K562 (cell line): Measurements from ENCODE around the gene KCP. TPM values are rescaled to one million over a fixed set of nuclear protein-coding genes. Genes with fewer than 3 reads are reported as not detected.

Source experiments
- CTBP1 ChIP-seq: fragments of 450-650 bp; IDR thresholded peaks from 2 replicates; pipeline ENCODE4 v1.6.1; 2016; ENCODE audit warnings: borderline replicate concordance
- DEAF1 ChIP-seq: fragments of 450-650 bp; formaldehyde crosslinking; IDR thresholded peaks from 2 replicates; pipeline ENCODE4 v1.4.0; 2020; ENCODE audit warnings: mild to moderate bottlenecking, moderate library complexity
- HDAC8 ChIP-seq: fragments of 450-650 bp; IDR thresholded peaks from 2 replicates; pipeline ENCODE4 v1.6.1; 2016; ENCODE audit warnings: mild to moderate bottlenecking, missing genetic modification characterization, moderate library complexity, missing compliant biosample characterization
- KDM4B ChIP-seq, 2 experiments: fragments of 450-650 bp in 1 of 2; sonication (generic) in 1 of 2; IDR thresholded peaks; 2 replicates each; pipeline ENCODE4 v1.6.1; 2016 to 2017; ENCODE audit warnings: borderline replicate concordance in 2 of 2, antibody characterized with exemption in 1 of 2, low read depth in 1 of 2, mild to moderate bottlenecking in 1 of 2
- MYNN ChIP-seq, 2 experiments: sonication (generic); formaldehyde crosslinking in 1 of 2; IDR thresholded peaks; 2 replicates each; pipeline versions ENCODE4 v1.5.0 to v1.6.1; 2016 to 2020; ENCODE audit warnings: antibody characterized with exemption in 1 of 2, missing genetic modification reagents in 1 of 2
- NONO ChIP-seq, 2 experiments: fragments of 200-400 bp in 1 of 2; fragments of 450-650 bp in 1 of 2; formaldehyde crosslinking in 1 of 2; IDR thresholded peaks; 2 replicates each; pipeline ENCODE4 v1.6.1; 2017; ENCODE audit warnings: low read depth in 2 of 2, mild to moderate bottlenecking in 2 of 2, moderate library complexity in 2 of 2, low read length in 1 of 2
- TAL1 ChIP-seq: fragments of 450-650 bp; IDR thresholded peaks from 2 replicates; pipeline ENCODE4 v1.6.1; 2016; ENCODE audit warnings: mild to moderate bottlenecking
- TBP ChIP-seq: optimal IDR thresholded peaks from 2 replicates; pipeline ENCODE3; 2011; ENCODE audit warnings: low read depth, low read length, improper control_type of control experiment
- USF2 ChIP-seq: sonication (generic); formaldehyde crosslinking; IDR thresholded peaks from 2 replicates; pipeline ENCODE4 v1.5.0; 2020; ENCODE audit warnings: missing genetic modification reagents
- YY1 ChIP-seq, 3 experiments: IDR thresholded peaks; 2 replicates each; pipeline ENCODE4 v1.6.1; 2011; ENCODE audit warnings: low read length in 2 of 3, mild to moderate bottlenecking in 2 of 3, moderate library complexity in 2 of 3, borderline replicate concordance in 1 of 3, control low read depth in 1 of 3, low read depth in 1 of 3; ENCODE audit not compliant: insufficient read depth in 3 of 3, insufficient replicate concordance in 2 of 3, control insufficient read depth in 1 of 3, insufficient read length in 1 of 3; ENCODE audit errors: extremely low read depth in 1 of 3
- ZBTB33 ChIP-seq: sonication (generic); formaldehyde crosslinking; IDR thresholded peaks from 2 replicates; pipeline ENCODE4 v1.8.1; 2023; ENCODE audit warnings: mild to moderate bottlenecking, missing genetic modification reagents
- ZBTB49 ChIP-seq: sonication (generic); formaldehyde crosslinking; IDR thresholded peaks from 2 replicates; pipeline ENCODE4 v1.8.0; 2022; ENCODE audit warnings: missing genetic modification reagents, mild to moderate bottlenecking, borderline replicate concordance
- ZNF384 ChIP-seq: IDR thresholded peaks from 2 replicates; pipeline ENCODE4 v1.6.1; 2012; ENCODE audit warnings: low read depth, low read length, improper control_type of control experiment
- ZNF57 ChIP-seq: fragments of 450-650 bp; formaldehyde crosslinking; IDR thresholded peaks from 2 replicates; pipeline ENCODE4 v1.4.0; 2020; ENCODE audit warnings: mild to moderate bottlenecking, moderate library complexity
- ZNF785 ChIP-seq: fragments of 250-450 bp; sonication (Bioruptor Pico); IDR thresholded peaks from 2 replicates; pipeline ENCODE4 v1.4.0; 2020; ENCODE audit warnings: mild to moderate bottlenecking
- polyA plus RNA-seq, 8 experiments: library from polyadenylated mRNA; depleted of rRNA in 4 of 8; stranded (reverse) in 5 of 8; unstranded in 3 of 8; fragments of >200 nt; fragmentation: Nextera tagmentation in 2 of 8; fragmentation: Illumina TruSeq in 1 of 8; extraction: Ambion mirVana in 2 of 8; extraction: Trizol in 1 of 8; gene quantifications; 2 replicates each; pipeline versions ENCODE4 v1.2.1 to v1.2.3, GENCODE V29; 2011 to 2014; ENCODE audit warnings: inconsistent platforms in 1 of 8, missing spikeins in 1 of 8
- total RNA-seq, 7 experiments: library from RNA; depleted of rRNA in 6 of 7; stranded (reverse); fragments of >200 nt in 6 of 7; fragmentation: Illumina TruSeq in 2 of 7; extraction: Trizol in 2 of 7; gene quantifications; 2 replicates each; pipeline versions ENCODE4 v1.2.1 to v1.2.3, GENCODE V29; 2011 to 2021; ENCODE audit warnings: low replicate concordance in 1 of 7
- TF ChIP-seq, protein P1 (sequence below): sonication (generic); formaldehyde crosslinking; IDR thresholded peaks from 2 replicates; pipeline ENCODE4 v1.8.0; 2022; ENCODE audit warnings: missing genetic modification reagents, mild to moderate bottlenecking, moderate library complexity, borderline replicate concordance

KCP gene
- total and polyA plus RNA-seq, 9 of the 15 experiments (the other 6 are each of a cell fraction or from before 2014, with no cell fraction given): 0.06 to 0.17 (median 0.12) TPM; not detected in 3

DNA sequence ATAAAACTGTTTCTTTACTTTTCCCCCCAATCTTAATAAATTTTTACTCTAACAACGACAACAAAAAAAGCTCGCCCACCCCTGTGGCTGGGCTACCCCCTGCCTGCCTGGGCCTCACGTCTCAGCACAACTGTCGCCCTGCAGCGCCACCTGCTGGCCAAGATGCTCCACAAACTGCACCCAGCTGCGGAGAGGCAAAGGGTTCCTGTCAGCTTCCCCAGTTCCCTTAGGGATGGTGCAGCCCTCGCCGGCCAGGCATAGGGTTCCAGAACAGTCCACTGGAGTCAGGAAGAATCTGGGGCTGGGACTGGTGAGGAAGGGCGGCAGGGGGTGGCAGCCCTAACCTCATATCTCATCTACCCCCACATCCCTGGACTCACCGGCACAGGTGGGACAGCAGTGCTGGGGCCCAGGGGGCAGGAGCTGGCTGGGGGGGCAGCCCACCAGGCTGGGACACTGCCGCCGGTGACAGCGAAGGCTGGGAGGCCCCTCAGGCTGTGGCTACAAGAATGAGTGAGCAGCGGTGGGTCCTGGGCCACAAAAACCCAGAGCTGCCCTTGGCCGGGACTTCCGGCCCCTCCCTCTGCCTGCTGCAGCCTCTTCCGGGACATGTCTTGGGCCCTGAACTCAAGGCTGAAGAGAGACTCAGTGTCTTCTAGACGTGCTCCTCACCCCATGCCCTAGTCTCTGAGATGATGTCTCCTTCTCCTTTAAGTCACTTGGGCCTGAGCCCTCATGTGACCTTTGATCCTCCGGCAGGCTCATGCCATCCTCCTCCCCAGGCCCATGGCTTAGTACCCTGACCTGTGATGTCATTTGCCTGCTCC, 26.7 kb downstream of the KCP start (continued):
- TF ChIP-seq, protein P1, sequence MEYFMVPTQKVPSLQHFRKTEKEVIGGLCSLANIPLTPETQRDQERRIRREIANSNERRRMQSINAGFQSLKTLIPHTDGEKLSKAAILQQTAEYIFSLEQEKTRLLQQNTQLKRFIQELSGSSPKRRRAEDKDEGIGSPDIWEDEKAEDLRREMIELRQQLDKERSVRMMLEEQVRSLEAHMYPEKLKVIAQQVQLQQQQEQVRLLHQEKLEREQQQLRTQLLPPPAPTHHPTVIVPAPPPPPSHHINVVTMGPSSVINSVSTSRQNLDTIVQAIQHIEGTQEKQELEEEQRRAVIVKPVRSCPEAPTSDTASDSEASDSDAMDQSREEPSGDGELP: peak; percentile 89
- TF ChIP-seq YY1 (IDR thresholded peaks at IDR 0.05; ENCODE audit: borderline replicate concordance in 1 of 3, control insufficient read depth in 1 of 3, extremely low read depth in 1 of 3, insufficient read depth in 3 of 3, insufficient read length in 1 of 3, insufficient replicate concordance in 2 of 3, low read depth in 1 of 3, low read length in 2 of 3) (peak in 2 of 3 experiments; percentile 50 to 74), ZNF384 (0 out of 2 replicates have a peak, but pooled peaks have one; percentile 49), HDAC8 (tag) (no peak), TAL1 (0 out of 2 replicates have a peak, but pooled peaks have one; percentile 12), ZNF57 (CRISPR knock-in tag) (no peak), CTBP1 (peak; percentile 42; the same call in 1 of the 2 replicates), ZBTB33 (CRISPR knock-in tag) (peak; percentile 72; the same call in 1 of the 2 replicates), ZBTB49 (0 out of 2 replicates have a peak, but pooled peaks have one; percentile 61), ZNF785 (CRISPR knock-in tag) (no peak), NONO (IDR thresholded peaks at IDR 0.05; ENCODE audit: low read depth in 2 of 2, low read length in 1 of 2) (peak in 1 of 2 experiments; percentile 65; a peak in 1 of 4 replicates), TBP (no peak), DEAF1 (CRISPR knock-in tag) (peak; percentile 84; the same call in 1 of the 2 replicates), MYNN (IDR thresholded peaks at IDR 0.05) (peak; percentile 59; the same call in 1 of the 2 replicates), MYNN (CRISPR knock-in tag; IDR thresholded peaks at IDR 0.05) (no peak), KDM4B (IDR thresholded peaks at IDR 0.05; ENCODE audit: borderline replicate concordance in 2 of 2, low read depth in 1 of 2) (peak in 1 of 2 experiments; percentile 55; a peak in 1 of 4 replicates), USF2 (CRISPR knock-in tag) (no peak)
